Midbrain (tissue), 1 donor: ENCODE measurements around the gene ATG4D.

Experiments used
- DNase-seq: peaks from one replicate; lab custom pipeline; 2025; lab: John Stamatoyannopoulos, UW

ATG4D gene

GRCh38 chr19:10543420-10544241 lies at the start of gene ATG4D:
Gene ATG4D, plus strand, starts transcription at chr19:10543904. Its CDS starts 187 bp downstream, at chr19:10544091.
- peak; percentile 85 for DNase-seq

- no peak for DNase-seq
Observed at GRCh38 chr19:10497371-10497770, 46.3 kb upstream of the ATG4D start.

GRCh38 chr19:10499550-10500246 lies 44.0 kb upstream of the ATG4D start:
- no peak for DNase-seq

- no peak for DNase-seq
Observed at GRCh38 chr19:10500247-10500592, 43.5 kb upstream of the ATG4D start.

GRCh38 chr19:10501971-10502523 lies 41.7 kb upstream of the ATG4D start:
- peak; percentile 81 for DNase-seq

- peak; percentile 91 for DNase-seq
Observed at GRCh38 chr19:10502524-10503001, 41.1 kb upstream of the ATG4D start.

- no peak for DNase-seq
Observed at GRCh38 chr19:10503002-10503789, 40.5 kb upstream of the ATG4D start, which contains the start of gene KEAP1. Gene KEAP1, minus strand, starts transcription at chr19:10503356. Its CDS starts 3,323 bp downstream, at chr19:10500033.

- DNase-seq: peak; percentile 68
Observed at GRCh38 chr19:10505583-10506229, 38.0 kb upstream of the ATG4D start.

GRCh38 chr19:10508036-10508435 lies 35.7 kb upstream of the ATG4D start:
- no peak for DNase-seq

GRCh38 chr19:10508707-10509106 lies 35.0 kb upstream of the ATG4D start:
- DNase-seq: no peak

GRCh38 chr19:10510301-10510802 lies 33.4 kb upstream of the ATG4D start:
- DNase-seq: no peak

- DNase-seq: no peak
Observed at GRCh38 chr19:10513223-10513622, 30.5 kb upstream of the ATG4D start.

GRCh38 chr19:10514211-10515145 lies 29.2 kb upstream of the ATG4D start:
- no peak for DNase-seq

- DNase-seq: no peak
Observed at GRCh38 chr19:10516064-10516385, 27.7 kb upstream of the ATG4D start.

- DNase-seq: peak; percentile 32
Observed at GRCh38 chr19:10516671-10517286, 26.9 kb upstream of the ATG4D start.

- DNase-seq: peak; percentile 87
Observed at GRCh38 chr19:10517361-10517759, 26.3 kb upstream of the ATG4D start, which contains the start of gene S1PR5. Gene S1PR5, minus strand, starts transcription at chr19:10517447. Its CDS starts 2,436 bp downstream, at chr19:10515011.

GRCh38 chr19:10517760-10518443 lies 25.8 kb upstream of the ATG4D start:
- DNase-seq: peak; percentile 62

GRCh38 chr19:10518444-10519361 lies 25.0 kb upstream of the ATG4D start:
- peak; percentile 64 for DNase-seq
